Measurements from ENCODE around the gene CTAG2. TPM values are rescaled to one million over a fixed set of nuclear protein-coding genes. Genes with fewer than 3 reads are reported as not detected.

Gene CTAG2
- total and polyA plus RNA-seq, 10 of the 15 experiments (the other 5 are each of a cell fraction or from before 2014, with no cell fraction given): 0.73 TPM; not detected in 9

GRCh38 chrX:154649503-154650220 is 3.7 kb downstream of the CTAG2 start:
- Histone ChIP-seq H3K36me3 (ENCODE audit: control insufficient read depth in 2 of 2, insufficient read depth in 2 of 2, low read length in 1 of 2) (no peaks in the 10 kb centered on the region), H3K27me3 (replicated peaks in 1 of 2; ENCODE audit: control insufficient read depth in 2 of 2, insufficient read depth in 2 of 2, low read length in 1 of 2) (no peaks in the 10 kb centered on the region), H4K20me1 (ENCODE audit: control insufficient read depth, insufficient read depth) (no peaks in the 10 kb centered on the region), H3K4me2 (ENCODE audit: control insufficient read depth, insufficient read depth) (no peak overlapping the region), H2AFZ (ENCODE audit: control insufficient read depth, low read depth, low read length) (no peak overlapping the region), H3K9me3 (replicated peaks; ENCODE audit: control insufficient read depth, insufficient read depth, low read length) (no peaks in the 10 kb centered on the region), H3K27ac (ENCODE audit: control insufficient read depth, insufficient read depth) (no peak overlapping the region), H3K4me3 (no peak overlapping the region), H3K9ac (ENCODE audit: control insufficient read depth, insufficient read depth, low read length) (no peak overlapping the region), H3K4me1 (ENCODE audit: control insufficient read depth, insufficient read depth, low read length) (no peaks in the 10 kb centered on the region), H3K79me2 (ENCODE audit: control insufficient read depth, insufficient read depth, low read length) (no peaks in the 10 kb centered on the region)
- in situ Hi-C loops (cut with MboI): no loop called here
- RAD21 ChIA-PET (ENCODE audit: unreplicated experiment): no interaction called here
- no peak for TF ChIP-seq ESRRA (IDR thresholded peaks at IDR 0.05; ENCODE audit: low read length)
- no peak for TF ChIP-seq HCFC1 (IDR thresholded peaks at IDR 0.05; ENCODE audit: low read length)
- no peak for TF ChIP-seq KLF5 (IDR thresholded peaks at IDR 0.05; ENCODE audit: partially characterized antibody)
- TF ChIP-seq PRDM15 (CRISPR knock-in tag; IDR thresholded peaks at IDR 0.05): no peak
- TF ChIP-seq SPI1 (IDR thresholded peaks at IDR 0.05; ENCODE audit: borderline replicate concordance, insufficient read depth, low read depth, low read length): no peak
- TF ChIP-seq IKZF2 (IDR thresholded peaks at IDR 0.05): no peak
- TF ChIP-seq RAD21 (IDR thresholded peaks at IDR 0.05; ENCODE audit: insufficient read depth, low read depth, low read length): no peak
- TF ChIP-seq ZNF622 (IDR thresholded peaks at IDR 0.05): no peak
- no peak for TF ChIP-seq CEBPZ (IDR thresholded peaks at IDR 0.05; ENCODE audit: low read depth, low read length)
- no peak for TF ChIP-seq SMAD5 (IDR thresholded peaks at IDR 0.05; ENCODE audit: low read depth)
- TF ChIP-seq HSF1 (IDR thresholded peaks at IDR 0.05; ENCODE audit: low read depth, low read length): no peak
- TF ChIP-seq CREB1 (IDR thresholded peaks at IDR 0.05; ENCODE audit: low read depth): no peak
- no peak for TF ChIP-seq PAX8 (IDR thresholded peaks at IDR 0.05)
- TF ChIP-seq FOXK2 (IDR thresholded peaks at IDR 0.05): no peak
- ATAC-seq (no peak), DNase-seq (ENCODE audit: low read depth, low spot score) (no peak), FAIRE-seq (no peak)
- SMC1A ChIA-PET (ENCODE audit: uncharacterized antibody, unreplicated experiment): no interaction called here
- 48% methylated on average over 21 of the region's 23 CpGs for WGBS (ENCODE audit: insufficient coverage, insufficient replicate concordance, low lambda C conversion rate, missing lambda C conversion rate)
- no TSS peak for BruUV-seq (replicated peaks)
- POLR2A ChIA-PET: no interaction called here
- intact Hi-C loops (cut with micrococcal nuclease; ENCODE audit: unreplicated experiment): no loop called here
- CTCF ChIA-PET: interaction anchor here (0.7 kb wide), 1 partner anchor 372 kb away, joined by 3 read pairs; no protein-coding TSS in a partner anchor
